ENCODE data around the gene GRIK4. TPM values are rescaled to one million over a fixed set of nuclear protein-coding genes. Genes with fewer than 3 reads are reported as not detected.

GRIK4 gene
- total and polyA plus RNA-seq, 2 donors (not counting 3 experiments of a cell fraction or from before 2014, with no cell fraction given) = 0.81 to 1.6 TPM

DNA sequence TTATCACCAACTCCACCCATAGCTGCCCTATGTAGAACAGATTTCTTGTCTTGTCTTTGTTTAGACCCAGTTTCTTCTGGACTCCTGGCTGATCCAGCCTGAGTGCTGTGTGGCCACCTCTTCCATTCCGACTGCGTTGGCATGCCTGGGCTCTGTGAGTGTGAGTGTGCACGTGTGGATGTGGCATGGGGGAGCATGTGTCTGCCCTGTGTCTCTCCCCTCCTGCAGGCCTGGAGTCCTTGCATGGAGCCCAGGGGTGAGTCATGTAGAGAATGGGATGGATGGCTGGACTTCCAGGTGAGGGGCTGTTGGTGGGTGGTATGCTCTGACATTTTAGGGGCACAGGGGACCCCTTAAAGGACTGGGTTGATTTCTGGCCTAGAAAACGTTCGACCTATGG lies 194.7 kb downstream of the GRIK4 start:
- CTCF ChIA-PET = interaction anchor here (1.5 kb wide), 2 partner anchors 9 to 12 kb away, joined by 3 to 7 read pairs; no protein-coding TSS in a partner anchor
- no peaks in the 10 kb centered on the region for H3K9me1 ChIP-seq (replicated peaks; ENCODE audit: control insufficient read depth, extremely low read depth, insufficient read depth, low read length)
- intact Hi-C loops (cut with micrococcal nuclease) = no loop called here
- no peaks in the 10 kb centered on the region for H3K36me3 ChIP-seq (ENCODE audit: control insufficient read depth in 2 of 2, extremely low read depth in 1 of 2, insufficient read depth in 2 of 2, low read length in 2 of 2)
- POLR2A ChIA-PET = no interaction called here
- dilution Hi-C loops (cut with MboI; ENCODE audit: extremely low pct_ligation_motif_present, low sequenced_read_pairs) = no loop called here
- BruUV-seq (replicated peaks) = no TSS peak
- H4K20me1 ChIP-seq (replicated peaks; ENCODE audit: control insufficient read depth, extremely low read depth, insufficient read depth, low read length) = no peaks in the 10 kb centered on the region
- no peaks in the 10 kb centered on the region for H3K27me3 ChIP-seq (ENCODE audit: control insufficient read depth in 2 of 2, insufficient read depth in 2 of 2, low read length in 2 of 2)
- H3K9ac ChIP-seq (replicated peaks; ENCODE audit: extremely low read depth, insufficient read depth, low read length) = no peak overlapping the region
- FAIRE-seq = no peak
- H3K4me2 ChIP-seq (ENCODE audit: insufficient read depth, low read length) = no peak overlapping the region
- no peaks in the 10 kb centered on the region for H3K9me3 ChIP-seq (replicated peaks; ENCODE audit: control insufficient read depth, insufficient read depth, low read length)
- no peak for DNase-seq (ENCODE audit: low read depth, low spot score)
- H3K4me1 ChIP-seq (ENCODE audit: control insufficient read depth, extremely low read depth, insufficient read depth, low read length) = no peaks in the 10 kb centered on the region
- no peak overlapping the region for H3K4me3 ChIP-seq (replicated peaks in 1 of 3; ENCODE audit: insufficient read depth in 1 of 3, low read depth in 1 of 3, low read length in 3 of 3)
- no peak overlapping the region for H3K27ac ChIP-seq (ENCODE audit: insufficient read depth, low read depth, low read length)
- no peaks in the 10 kb centered on the region for H3K79me2 ChIP-seq (ENCODE audit: control insufficient read depth, insufficient read depth, low read length)
- TF ChIP-seq, protein P1, sequence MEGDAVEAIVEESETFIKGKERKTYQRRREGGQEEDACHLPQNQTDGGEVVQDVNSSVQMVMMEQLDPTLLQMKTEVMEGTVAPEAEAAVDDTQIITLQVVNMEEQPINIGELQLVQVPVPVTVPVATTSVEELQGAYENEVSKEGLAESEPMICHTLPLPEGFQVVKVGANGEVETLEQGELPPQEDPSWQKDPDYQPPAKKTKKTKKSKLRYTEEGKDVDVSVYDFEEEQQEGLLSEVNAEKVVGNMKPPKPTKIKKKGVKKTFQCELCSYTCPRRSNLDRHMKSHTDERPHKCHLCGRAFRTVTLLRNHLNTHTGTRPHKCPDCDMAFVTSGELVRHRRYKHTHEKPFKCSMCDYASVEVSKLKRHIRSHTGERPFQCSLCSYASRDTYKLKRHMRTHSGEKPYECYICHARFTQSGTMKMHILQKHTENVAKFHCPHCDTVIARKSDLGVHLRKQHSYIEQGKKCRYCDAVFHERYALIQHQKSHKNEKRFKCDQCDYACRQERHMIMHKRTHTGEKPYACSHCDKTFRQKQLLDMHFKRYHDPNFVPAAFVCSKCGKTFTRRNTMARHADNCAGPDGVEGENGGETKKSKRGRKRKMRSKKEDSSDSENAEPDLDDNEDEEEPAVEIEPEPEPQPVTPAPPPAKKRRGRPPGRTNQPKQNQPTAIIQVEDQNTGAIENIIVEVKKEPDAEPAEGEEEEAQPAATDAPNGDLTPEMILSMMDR (IDR thresholded peaks at IDR 0.05; ENCODE audit: extremely low read depth in 1 of 2, insufficient read depth in 1 of 2, low read depth in 1 of 2, low read length in 2 of 2) = no peak
- no peak for TF ChIP-seq EZH2 (IDR thresholded peaks at IDR 0.05; ENCODE audit: borderline replicate concordance, low read depth, low read length, severe bottlenecking)
- TF ChIP-seq JUN (IDR thresholded peaks at IDR 0.05; ENCODE audit: borderline replicate concordance, insufficient read depth, insufficient read length, low read depth) = no peak
- no peak for TF ChIP-seq POLR2A (IDR thresholded peaks at IDR 0.05; ENCODE audit: low read depth, low read length)
- no peak for TF ChIP-seq POLR2AphosphoS5 (IDR thresholded peaks at IDR 0.05; ENCODE audit: insufficient read depth, low read depth, low read length)
- TF ChIP-seq MYC (IDR thresholded peaks at IDR 0.05; ENCODE audit: low read depth, low read length) = no peak
- no peak for TF ChIP-seq FOS (IDR thresholded peaks at IDR 0.05; ENCODE audit: borderline replicate concordance, insufficient read depth, low read length)
- TF ChIP-seq GATA2 (IDR thresholded peaks at IDR 0.05; ENCODE audit: insufficient read depth, insufficient read length, low read depth, low read length) = no peak
- TF ChIP-seq, protein P2, sequence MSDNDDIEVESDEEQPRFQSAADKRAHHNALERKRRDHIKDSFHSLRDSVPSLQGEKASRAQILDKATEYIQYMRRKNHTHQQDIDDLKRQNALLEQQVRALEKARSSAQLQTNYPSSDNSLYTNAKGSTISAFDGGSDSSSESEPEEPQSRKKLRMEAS (IDR thresholded peaks at IDR 0.05; ENCODE audit: insufficient read depth, insufficient read length) = no peak
- no peak overlapping the region for H2AFZ ChIP-seq (ENCODE audit: low read depth, low read length)
